Neuron (in vitro differentiated cells): ENCODE measurements around the gene PRB2.

ENCODE experiments used
- H2AFZ ChIP-seq: one replicate; pipeline ENCODE4 v1.6.1; 2013; ENCODE audit warnings: low read depth, mild to moderate bottlenecking, inconsistent platforms, low read length, moderate library complexity
- H3K27me3 ChIP-seq: one replicate; pipeline ENCODE4 v1.6.1; 2013; ENCODE audit warnings: low read length; ENCODE audit not compliant: insufficient read depth
- H3K36me3 ChIP-seq: one replicate; pipeline ENCODE4 v1.6.1; 2013; ENCODE audit warnings: low read length; ENCODE audit not compliant: insufficient read depth
- H3K4me1 ChIP-seq: one replicate; pipeline ENCODE4 v1.6.1; 2013; ENCODE audit warnings: low read length; ENCODE audit not compliant: insufficient read depth
- H3K4me3 ChIP-seq: 2 replicates; pipeline ENCODE4 v1.5.1; 2013; ENCODE audit warnings: mild to moderate bottlenecking, low read length, moderate library complexity
- H3K9me3 ChIP-seq: one replicate; pipeline ENCODE4 v1.6.1; 2013; ENCODE audit warnings: low read length

PRB2 gene

DNA sequence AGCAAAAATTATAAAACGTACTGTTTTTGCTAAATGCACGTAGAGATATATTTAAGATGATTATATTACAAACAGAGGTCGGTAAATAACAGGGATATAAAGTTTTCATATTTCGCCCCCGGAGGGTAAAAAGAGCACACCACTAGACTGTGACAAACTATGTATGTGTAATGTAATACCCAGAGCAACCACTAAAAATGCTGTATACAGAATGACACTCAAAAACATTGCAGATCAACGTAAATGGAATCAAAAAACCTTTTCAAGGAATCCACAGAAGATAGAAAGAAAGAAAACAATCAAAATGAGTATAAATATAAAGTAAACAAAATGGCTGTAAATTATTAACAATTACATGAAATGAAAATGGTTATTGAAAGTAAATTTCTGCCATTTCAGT, 47.6 kb downstream of the PRB2 start:
- no peaks in the 10 kb centered on the region for H3K4me1 ChIP-seq
- H3K9me3 ChIP-seq: no peaks in the 10 kb centered on the region
- H3K4me3 ChIP-seq: no peak overlapping the region
- no peaks in the 10 kb centered on the region for H3K36me3 ChIP-seq
- no peak overlapping the region for H2AFZ ChIP-seq
- H3K27me3 ChIP-seq: no peaks in the 10 kb centered on the region

DNA sequence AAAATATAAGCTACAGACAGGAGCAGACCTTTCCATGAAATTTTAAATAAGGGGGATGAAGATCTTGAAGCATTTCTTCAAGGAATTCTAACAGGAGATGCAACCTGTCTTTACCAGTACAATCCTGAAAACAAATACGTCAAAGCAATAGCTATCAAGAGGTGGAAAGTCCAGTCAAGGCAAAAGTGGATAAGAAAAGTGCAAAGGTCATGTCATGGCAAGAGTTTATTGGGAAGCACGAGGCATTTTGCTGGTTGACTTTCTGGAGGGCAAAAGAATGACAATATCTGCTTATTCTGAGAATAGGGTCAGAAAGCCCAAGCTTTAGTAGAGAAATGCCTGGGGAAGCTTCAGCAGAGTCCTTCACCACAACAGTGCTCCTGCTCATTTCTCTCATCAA, 50.9 kb downstream of the PRB2 start:
- no peak overlapping the region for H2AFZ ChIP-seq
- no peaks in the 10 kb centered on the region for H3K36me3 ChIP-seq
- H3K4me1 ChIP-seq: no peaks in the 10 kb centered on the region
- H3K9me3 ChIP-seq: no peaks in the 10 kb centered on the region
- H3K27me3 ChIP-seq: no peaks in the 10 kb centered on the region
- no peak overlapping the region for H3K4me3 ChIP-seq
